ENCODE results near the gene PEPD.

- TF ChIP-seq CTCF (IDR thresholded peaks at IDR 0.05; ENCODE audit: poor library complexity) (no peak), EZH2 (IDR thresholded peaks at IDR 0.05; ENCODE audit: borderline replicate concordance) (no peak)
Observed at GRCh38 chr19:33410915-33411401, 110.6 kb downstream of the PEPD start.

All from hepatocyte (in vitro differentiated cells).